G401 (cell line): Measurements from ENCODE around the gene ATXN10. TPM values are rescaled to one million over a fixed set of nuclear protein-coding genes. Genes with fewer than 3 reads are reported as not detected.
A peak's percentile ranks its signal among the peaks of the same experiment; 100 is the strongest.

Experiments
- DNase-seq: peaks from one replicate; pipeline ENCODE4 v3.0.0-alpha.2; 2015; ENCODE audit warnings: low spot score
- in situ Hi-C: cut with HindIII; loops from 2 replicates; pipeline ENCODE4 v1.10.0; 2016; ENCODE audit warnings: low sequenced_read_pairs, mixed read lengths
- total RNA-seq: library from RNA; depleted of rRNA; stranded (reverse); fragments of >200 nt; shearing (Covaris generic); gene quantifications from 2 replicates; pipeline ENCODE4 v1.2.3, GENCODE V29; 2014

ATXN10 gene
- total RNA-seq, 1 experiment from 2014 or later = 112 TPM

DNA sequence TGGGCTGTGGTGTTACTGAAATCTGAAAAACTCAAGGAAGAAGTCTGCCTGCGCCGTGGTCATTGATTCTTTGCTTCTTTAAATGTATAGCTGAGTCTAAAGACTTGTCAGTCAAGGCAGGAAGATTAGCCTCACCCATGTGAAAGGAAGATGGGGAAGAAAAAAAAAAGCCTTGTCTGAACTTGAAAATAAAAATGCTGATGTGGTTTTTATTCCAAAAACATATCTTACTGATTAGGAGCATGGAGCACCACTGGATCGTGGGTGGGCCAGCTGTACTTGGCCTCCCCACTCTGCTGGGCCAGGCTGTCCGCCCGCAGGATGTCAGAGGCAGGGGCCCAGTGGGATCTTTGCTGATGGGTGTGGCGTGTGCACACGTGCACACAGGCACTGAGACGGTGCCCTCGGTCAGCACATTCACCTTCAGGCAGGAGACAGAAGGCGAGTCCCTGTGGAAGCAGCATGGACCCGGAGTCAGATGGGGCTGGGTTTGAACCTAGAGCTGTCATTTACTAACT is 193.4 kb downstream of the ATXN10 start:
- in situ Hi-C loops = no loop called here
- DNase-seq = no peak

DNA sequence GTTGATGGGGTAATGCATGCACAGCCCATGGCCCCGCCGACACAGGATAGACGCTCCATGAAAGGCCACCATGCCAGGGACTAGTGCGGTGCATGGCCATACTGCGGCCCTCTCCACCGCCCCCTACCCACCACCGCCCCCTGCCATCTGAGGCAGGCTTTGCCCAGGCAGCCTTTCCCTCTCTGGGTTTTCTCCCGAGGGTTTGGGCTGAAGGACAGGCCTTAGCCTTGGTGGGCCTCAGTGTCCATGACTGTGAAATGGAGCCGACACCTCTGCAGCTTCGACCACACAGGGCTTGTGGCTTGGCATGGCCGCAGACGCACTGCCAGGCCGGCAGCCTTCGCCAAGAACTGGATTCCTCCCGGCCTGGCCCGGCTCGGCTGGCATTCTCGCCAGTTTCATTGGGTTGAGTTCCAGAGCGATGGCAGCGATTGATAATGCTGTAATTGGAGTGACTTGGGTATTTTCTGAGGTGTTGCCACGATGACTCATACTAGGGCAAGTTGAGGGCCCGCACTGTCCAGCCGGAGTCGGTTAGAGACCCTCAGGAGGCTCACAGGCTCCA is 194.0 kb downstream of the ATXN10 start:
- no peak for DNase-seq
- in situ Hi-C loops = no loop called here

DNA sequence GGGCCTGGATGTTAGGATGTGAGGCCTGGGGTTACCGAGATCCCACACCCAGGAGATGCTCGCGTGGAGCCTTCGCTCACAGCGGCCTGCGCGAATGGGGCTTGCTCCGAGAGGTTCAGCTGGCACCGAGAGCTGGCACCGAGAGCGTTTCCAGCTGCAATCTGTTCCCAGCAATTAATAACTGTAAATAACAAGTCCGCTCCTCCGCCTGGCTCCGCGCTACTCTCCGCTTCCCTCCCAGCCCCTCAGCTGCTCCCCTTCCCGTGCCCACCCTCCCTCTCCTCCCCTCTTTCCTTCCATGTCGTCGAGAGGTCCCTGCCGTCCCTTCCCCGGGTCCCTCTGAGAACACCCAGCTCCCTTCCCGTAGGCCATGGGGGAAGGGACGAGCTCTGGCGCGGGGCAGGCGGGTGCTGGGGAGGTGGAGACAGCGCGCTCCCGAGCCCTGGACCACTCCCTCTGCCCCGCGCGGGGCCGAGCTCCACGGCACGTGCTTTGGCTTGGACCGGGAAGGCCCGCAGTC is 194.6 kb downstream of the ATXN10 start:
- no peak for DNase-seq

DNA sequence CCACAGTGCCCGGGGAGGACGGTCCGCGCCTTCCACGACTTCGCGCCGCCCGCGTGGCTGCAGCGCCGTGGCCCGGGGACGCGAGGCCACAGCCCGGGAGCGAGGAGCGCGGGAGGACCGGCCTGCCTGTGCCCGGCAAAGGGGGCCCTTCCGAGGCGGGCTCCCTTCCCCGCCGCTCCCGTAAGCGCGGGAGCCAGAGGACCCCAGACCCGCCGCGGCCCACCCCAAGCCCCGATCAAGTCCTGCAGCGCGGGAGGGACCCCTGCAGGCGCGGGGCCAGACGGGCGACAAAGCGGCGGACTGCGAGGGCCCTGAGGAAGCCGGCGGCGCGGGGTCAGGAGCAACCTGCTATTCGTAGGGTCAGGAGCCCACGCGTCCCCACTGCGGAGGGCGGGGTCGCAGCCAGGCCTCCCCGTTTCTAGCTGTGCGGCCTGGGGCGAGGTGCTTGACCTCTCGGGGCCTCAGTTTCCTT is 195.0 kb downstream of the ATXN10 start:
- in situ Hi-C loops = no loop called here
- no peak for DNase-seq

More for the DNA sequence above, 194.6 kb downstream of the ATXN10 start:
- in situ Hi-C loops = no loop called here

DNA sequence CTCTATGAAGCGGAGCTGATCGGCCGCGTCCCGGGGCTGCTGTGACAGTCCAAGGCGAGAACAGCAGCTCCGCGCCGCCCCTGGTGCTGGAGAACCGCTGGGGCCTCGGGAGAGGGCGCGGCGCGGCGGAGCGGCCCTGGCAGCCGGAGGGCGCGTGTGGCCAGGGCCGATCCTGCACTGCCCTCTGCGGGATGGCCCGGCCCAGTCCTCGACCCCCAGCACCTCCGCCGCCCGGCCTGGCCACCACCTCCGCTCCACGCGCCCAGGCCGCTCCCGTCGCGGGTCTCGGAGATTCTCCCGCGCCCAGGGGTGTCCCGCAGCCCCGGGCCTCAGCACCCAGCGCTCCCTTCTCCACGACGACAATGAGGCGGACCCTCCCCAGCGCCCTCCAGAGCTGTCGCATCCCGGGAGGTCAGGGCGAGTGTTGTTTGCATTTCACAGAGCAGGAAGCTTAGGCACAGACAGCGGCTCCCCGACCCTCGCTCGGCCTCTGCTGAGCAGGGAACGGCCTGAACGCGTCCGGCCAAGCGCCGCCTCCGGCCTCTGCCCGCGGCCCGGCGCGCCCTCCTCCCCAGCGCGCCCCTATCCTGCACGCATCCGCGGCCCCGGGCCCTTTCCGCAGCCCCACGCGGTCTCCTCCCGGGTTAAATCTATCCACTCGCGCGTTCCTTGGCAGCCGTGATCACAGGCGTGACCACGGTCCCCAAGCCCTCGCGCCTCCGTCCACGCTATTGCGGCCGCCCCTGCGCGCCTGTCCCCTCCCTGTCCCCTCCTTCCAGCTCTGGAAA is 195.7 kb downstream of the ATXN10 start:
- no peak for DNase-seq
- in situ Hi-C loops = no loop called here

DNA sequence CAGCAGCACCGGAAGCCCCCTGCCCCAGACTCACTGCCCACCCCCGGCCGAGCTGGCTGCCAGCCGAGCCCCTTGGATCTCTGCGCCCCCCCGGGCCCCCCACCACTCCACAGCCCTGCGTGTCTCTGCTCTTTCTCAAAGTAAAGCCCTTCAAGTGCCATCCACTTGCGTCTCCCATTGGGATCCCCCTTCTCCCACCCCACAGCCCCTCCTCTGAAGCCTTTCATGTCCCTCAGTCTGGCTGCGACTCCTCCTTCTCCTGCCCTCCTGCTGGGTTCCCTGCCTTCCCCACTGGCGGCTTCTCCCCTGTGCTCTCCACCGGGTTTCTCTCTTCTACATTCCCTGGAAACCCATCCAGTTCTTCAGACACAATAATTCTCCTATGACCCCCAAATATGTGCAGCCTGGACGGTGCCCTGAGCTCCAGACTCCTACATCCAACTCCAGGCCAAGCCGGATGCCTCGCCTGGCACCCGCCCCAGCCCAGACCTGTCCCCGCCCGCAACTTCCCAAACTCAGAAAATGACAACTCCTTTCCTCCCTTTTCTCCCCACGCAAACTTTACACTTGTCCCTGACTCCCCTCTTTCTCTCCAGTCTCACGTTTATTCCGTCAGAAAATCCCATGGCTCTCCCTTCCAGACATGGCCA is 196.4 kb downstream of the ATXN10 start:
- in situ Hi-C loops = no loop called here
- no peak for DNase-seq

DNA sequence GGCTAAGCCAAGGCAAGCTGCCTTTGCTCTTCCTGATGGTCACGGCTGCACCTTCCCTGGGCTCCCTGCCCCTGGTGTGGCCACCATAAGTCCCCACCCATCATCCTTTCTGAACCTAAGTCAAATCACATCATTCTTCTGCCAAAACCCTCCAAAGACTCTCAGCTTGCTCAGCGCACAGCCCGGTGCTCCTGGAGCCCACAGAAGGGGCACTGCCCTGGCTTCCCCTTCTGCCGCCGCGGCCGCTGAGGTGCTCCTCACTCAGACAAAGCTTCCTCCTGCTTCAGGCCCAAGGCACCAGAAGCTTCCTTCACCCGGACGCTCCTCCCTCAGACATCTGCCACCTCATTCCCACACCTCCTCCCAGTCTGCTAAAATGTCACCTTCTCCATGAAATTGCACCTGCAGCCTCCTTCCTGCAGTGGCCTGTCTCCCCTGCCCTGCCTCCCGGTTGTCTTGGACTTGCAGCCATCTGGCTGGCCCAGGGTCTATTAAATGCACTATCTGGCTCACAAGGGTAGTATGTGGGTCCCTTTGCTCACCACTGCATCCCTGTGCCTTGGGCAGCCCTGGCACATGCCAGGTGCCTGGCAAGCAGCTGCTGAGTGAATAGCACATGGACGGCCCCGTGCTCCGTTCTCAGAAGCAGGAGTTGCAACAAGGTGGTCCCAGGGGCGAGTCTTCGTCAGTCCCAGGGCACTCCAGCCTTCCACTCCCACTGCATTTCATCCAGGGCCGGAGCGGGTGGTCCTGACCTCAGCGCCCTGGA is 197.1 kb downstream of the ATXN10 start:
- no peak for DNase-seq
- in situ Hi-C loops = no loop called here

DNA sequence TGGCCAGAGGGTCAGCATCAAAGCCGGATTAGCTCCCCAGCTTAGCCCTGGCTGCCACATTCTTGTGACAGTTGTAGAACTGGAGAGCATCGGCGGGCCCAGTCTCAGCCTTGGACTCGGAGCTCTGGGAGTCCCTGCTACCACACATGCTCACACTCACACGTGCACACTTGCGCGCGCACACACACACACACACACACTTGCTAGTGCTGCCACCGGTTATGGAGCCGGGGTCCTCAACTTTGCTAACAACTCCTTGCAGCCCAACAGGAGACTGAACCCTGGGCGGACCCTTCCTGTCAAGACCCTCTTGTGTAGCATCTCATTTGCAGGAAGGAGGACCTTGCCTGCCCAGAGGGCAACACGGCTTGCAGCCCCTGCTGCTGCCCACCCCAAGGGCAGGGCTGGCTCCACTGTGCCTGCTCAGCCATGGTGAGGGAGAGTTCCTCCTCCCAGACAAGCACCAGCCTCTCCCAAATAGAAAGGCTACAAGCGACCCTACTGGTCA is 197.8 kb downstream of the ATXN10 start:
- no peak for DNase-seq

DNA sequence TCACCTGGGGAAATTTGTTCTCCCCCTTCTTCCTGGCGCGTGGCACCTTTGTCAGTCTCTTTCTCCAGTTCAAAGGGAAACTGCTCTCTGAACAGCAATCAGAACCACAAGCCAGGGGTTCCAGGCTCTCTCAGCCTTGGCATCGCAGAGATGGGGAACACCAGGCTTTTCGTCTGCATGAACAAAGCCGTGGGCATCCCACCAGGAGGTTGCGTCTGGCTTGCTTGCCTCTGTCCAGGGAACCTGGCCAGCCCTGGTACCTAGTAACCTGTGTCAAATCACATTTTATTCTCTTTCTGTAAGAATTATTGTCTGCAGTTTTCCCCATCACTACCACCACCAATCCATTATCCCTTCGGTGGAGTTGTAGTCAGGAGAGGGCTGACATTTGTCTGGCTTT is 198.4 kb downstream of the ATXN10 start:
- in situ Hi-C loops = no loop called here
- no peak for DNase-seq

More for the DNA sequence above, 197.8 kb downstream of the ATXN10 start:
- in situ Hi-C loops = no loop called here

DNA sequence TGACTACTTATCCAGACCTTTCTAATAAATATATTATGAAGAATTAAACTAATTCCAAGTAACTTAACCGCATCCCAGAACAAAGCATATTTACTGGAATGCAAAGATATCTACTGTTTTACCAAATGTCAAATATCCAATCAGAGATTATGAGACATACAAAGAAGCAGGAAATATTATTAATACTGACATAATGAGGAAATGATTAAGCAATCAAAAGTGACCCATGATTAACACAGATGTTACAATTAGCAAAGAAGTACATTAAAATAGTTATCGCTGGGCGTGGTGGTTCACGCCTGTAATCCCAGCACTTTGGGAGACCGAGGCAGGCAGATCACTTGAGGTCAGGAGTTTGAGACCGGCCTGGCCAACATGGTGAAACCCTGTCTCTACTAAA is 200.1 kb downstream of the ATXN10 start:
- in situ Hi-C loops = no loop called here
- DNase-seq = no peak

DNA sequence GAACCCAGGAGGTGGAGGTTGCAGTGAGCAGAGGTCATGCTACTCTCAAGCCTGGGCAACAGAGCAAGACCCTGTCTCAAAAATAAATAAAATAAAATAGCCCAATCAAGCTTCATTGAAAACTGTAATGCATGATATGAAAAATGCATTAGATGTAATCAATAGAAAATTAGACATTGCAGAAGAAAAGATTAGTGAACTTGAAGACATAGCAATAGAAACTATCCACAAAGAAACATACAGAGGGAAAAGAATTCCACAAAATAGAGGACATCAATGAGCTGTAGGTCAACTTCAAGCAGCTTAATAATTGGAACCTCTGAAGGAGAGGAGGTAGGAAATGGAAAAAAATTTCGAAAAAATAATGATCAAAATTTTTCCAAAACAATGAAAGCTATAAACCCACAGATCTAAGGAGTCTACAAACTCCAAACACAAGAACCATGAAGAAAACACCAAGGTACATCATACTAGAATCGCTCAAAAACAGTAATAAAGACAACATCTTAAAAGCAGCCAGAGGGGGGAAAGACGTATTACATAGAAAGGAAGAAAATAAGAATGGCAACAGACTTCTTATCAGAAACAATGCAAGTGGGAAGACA is 201.1 kb downstream of the ATXN10 start:
- in situ Hi-C loops = no loop called here
- no peak for DNase-seq

DNA sequence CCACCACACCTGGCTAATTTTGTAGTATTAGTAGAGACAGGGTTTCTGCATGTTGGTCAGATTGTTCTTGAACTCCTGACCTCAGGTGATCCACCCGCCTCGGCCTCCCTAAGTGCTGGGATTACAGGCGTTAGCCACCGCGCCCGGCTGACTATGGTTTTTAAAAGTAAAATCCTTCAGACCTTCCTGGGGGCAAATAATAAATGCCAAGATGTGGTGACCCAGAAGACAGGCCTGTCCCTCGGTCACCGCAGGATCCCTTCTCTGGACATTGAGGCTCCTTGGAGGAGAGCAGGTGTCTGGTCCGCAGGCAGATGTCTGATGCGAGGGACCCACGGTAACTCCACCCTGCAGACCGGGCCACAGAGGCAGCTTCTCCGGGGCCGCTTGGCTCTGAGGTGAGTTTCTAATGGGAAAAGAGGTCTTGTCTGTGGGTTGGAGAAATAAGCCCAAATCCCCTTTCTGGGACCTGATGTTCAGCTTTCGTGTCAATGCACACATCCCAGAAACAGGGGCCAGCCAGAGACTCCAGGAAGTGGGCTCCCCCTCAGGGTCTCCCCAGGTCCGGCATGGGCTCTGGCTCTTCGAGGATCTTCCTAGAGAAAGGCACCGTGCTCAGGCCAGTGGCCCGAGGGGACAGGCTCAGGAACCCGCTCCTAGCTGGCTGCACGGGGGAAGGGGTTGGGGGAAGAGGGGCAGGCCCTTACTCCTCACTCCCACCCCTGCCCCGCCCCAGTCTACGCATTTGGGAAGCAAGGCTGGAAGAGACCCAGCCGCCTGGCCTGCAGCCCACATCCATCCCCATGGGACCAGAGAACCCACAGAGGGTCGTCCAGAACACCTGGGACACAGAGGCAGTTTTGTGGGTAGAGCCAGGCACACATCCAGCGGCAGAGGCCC is 204.8 kb downstream of the ATXN10 start:
- in situ Hi-C loops = no loop called here
- no peak for DNase-seq

DNA sequence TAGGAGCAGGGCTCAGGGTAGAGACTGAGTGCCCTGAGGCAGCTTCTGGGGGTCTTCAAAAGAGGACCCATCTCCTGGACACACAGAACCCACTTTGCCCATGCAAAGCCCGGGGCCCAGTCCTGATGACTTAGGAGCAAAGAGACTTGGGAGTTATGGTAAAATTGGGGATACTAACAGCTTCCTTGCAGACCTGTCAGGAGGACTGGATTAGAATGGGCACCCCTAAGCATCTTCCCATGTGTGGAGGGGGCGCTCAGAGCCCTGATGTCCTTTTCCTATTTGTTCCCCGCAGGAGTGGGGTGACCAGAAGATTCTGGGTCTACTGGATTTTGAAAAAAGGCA is 205.4 kb downstream of the ATXN10 start:
- DNase-seq = no peak
- in situ Hi-C loops = no loop called here

DNA sequence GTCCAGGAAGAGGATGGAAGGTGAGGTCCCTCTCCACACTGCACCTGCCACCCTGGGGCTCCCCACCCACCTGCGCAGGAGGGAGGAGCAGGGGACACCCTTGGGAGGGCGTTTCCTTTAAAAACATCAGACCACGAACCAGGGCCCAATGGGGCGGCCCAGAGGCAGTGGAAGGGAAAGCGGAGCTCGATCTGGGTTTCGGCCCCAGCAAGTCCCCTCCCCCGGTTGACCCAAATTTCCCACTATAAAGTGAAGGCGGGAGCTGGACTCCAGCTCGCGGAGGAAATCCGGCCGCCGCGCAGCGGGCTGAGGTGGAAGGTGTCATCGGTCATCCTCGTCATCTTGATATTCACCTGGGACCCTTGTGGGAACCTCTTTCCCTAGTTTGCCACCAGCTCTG is 206.0 kb downstream of the ATXN10 start:
- DNase-seq = no peak
- in situ Hi-C loops = no loop called here

DNA sequence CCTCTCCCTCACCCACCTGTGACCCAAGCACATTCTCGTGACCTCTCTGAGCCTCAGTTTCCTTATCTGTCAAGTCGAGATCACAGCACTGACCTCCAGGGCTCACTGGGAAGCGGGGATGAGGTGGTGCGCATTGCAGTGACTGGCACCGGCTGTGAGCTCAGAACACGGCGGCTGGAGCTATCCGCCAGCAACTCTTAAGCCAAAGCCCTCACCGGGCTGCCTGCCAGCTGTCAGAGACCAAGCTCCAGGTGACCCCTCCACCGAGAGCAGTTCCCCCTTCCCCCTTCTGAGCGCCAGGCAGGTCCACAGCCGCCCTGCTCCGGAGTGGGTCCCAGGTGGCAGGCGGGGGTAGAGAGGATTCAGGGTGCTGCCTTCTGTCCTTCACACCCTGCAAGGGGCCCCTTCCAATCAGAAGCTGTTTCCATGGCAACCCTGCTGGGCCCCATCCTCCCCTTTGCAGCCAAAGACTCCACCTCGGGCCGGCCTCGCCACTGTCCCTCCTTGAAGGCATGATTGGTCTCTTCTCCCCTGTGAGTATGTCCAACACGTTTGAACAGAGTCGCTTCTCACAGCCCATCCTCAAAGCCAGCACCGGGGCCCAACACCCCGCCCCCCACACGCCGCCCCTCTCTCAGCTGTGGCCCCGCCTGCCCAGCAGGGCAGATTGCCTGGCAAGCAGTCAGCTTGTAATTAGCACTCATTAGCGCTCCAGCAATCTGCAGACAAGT is 206.6 kb downstream of the ATXN10 start:
- in situ Hi-C loops = no loop called here
- DNase-seq = peak; percentile 23

DNA sequence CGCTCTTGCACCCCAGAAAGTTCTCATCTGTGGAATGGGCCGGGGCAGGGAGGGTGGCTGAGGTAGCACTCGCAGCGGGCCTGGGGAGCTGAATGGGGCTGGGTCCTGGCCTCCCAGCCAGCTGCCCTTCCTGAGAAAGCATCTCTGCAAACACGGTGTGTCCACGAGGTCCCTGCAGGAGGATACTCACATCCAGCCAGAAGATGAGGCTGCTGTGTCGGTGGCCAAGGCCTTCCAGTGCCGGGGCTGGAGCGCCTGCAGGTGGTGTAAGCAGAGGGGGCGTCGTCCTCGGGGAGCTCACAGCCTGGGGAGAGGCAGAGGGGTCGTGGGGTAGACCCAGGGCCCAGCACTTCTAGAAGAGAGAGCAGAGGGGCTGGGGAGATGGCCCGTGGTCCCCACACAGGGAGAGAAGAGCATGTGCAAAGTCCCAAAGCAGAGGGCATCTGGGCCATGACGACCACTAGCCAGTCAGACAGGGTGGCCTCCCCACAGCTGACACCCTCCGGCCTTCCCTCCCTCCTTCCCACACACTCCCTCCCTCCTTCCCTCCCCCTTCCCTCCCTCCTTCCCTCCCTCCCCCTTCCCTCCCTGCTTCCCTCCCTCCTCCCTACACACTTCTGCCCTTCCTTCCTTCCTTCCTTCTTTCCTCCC is 207.4 kb downstream of the ATXN10 start:
- in situ Hi-C loops = no loop called here

DNA sequence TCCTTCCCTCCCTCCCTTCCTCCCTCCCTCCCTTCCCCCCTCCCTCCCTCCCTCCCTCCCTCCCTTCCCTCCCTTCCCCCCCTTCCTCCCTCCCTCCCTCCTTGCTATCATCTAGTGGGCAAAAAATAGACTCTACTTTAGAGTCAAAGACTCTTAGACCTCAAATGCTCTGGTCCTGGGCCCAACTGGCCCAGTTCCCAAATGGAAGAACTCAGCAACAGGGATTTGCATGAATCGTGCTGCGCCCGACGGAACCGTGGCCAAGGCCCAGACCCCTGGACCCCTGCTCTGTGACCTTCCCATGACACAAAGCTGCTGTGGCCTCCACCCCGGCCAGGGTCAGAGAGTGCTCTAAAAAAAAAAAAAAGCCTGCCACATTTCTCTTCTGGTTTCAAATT is 207.9 kb downstream of the ATXN10 start:
- in situ Hi-C loops = no loop called here

More for the DNA sequence above, 207.4 kb downstream of the ATXN10 start:
- no peak for DNase-seq

More for the DNA sequence above, 207.9 kb downstream of the ATXN10 start:
- no peak for DNase-seq
